H1 (cell line): ENCODE results near the gene EBPL. TPM values are rescaled to one million over a fixed set of nuclear protein-coding genes. Genes with fewer than 3 reads are reported as not detected.

Experiments used
- BACH1 ChIP-seq: IDR thresholded peaks from 2 replicates; pipeline ENCODE4 v1.6.1; 2012; ENCODE audit warnings: low read length, improper control_type of control experiment
- CTBP2 ChIP-seq: IDR thresholded peaks from 2 replicates; pipeline ENCODE4 v1.7.0; 2011; ENCODE audit warnings: borderline replicate concordance, mild to moderate bottlenecking, moderate library complexity, mixed read lengths, low read length; ENCODE audit not compliant: insufficient read depth, insufficient read length
- FOSL1 ChIP-seq: IDR thresholded peaks from 2 replicates; pipeline ENCODE4 v1.6.1; 2011; ENCODE audit warnings: mild to moderate bottlenecking, low read depth, low read length, moderate library complexity; ENCODE audit not compliant: insufficient read depth
- KDM1A ChIP-seq: fragments of 200-600, 300-600 bp; sonication (generic); IDR thresholded peaks from 2 replicates; pipeline ENCODE4 v1.7.1; 2016; ENCODE audit warnings: mild to moderate bottlenecking, low read length, borderline replicate concordance
- KDM5A ChIP-seq: fragments of 200-600 bp; IDR thresholded peaks from 2 replicates; pipeline ENCODE4 v1.7.1; 2012; ENCODE audit warnings: mild to moderate bottlenecking, low read length, inconsistent platforms, mixed read lengths
- MAFK ChIP-seq: IDR thresholded peaks from 2 replicates; pipeline ENCODE4 v1.6.1; 2012; ENCODE audit warnings: low read depth, mild to moderate bottlenecking, improper control_type of control experiment, low read length
- TAF1 ChIP-seq: IDR thresholded peaks from 2 replicates; pipeline ENCODE4 v1.6.1; 2011; ENCODE audit warnings: mild to moderate bottlenecking, low read depth, low read length
- polyA plus RNA-seq, 7 experiments: library from polyadenylated mRNA; depleted of rRNA in 3 of 7; stranded (reverse) in 5 of 7; unstranded in 2 of 7; fragments of >200 nt in 5 of 7; fragments of 200-250 nt in 2 of 7; gene quantifications; 1 replicate in 5 of 7; 2 replicates in 1 of 7; 4 replicates in 1 of 7; pipeline versions ENCODE4 v1.2.1 to v1.2.3, GENCODE V29; 2011 to 2013; ENCODE audit warnings: missing spikeins in 2 of 7, mixed read lengths in 2 of 7
- total RNA-seq: library from RNA; stranded (reverse); fragmentation: NEBNext Ultra II Directional; extraction: Animal tissue kit (Norgen Biotek cat#: 25700); gene quantifications from 2 replicates; pipeline ENCODE4 v1.2.1, GENCODE V29; 2021
- TF ChIP-seq, protein P1 (sequence below): fragments of 300-600 bp; sonication (generic); IDR thresholded peaks from 2 replicates; pipeline ENCODE4 v1.7.1; 2012; ENCODE audit warnings: low read length, moderate library complexity, mild to moderate bottlenecking, inconsistent platforms; ENCODE audit not compliant: insufficient replicate concordance
- TF ChIP-seq, protein P2 (sequence below): IDR thresholded peaks from 2 replicates; pipeline ENCODE4 v1.6.1; 2012; ENCODE audit warnings: inconsistent platforms

The EBPL gene
- total and polyA plus RNA-seq, 2 of the 8 experiments (the other 6 are each of a cell fraction or from before 2014, with no cell fraction given), result 130 to 204 TPM

DNA sequence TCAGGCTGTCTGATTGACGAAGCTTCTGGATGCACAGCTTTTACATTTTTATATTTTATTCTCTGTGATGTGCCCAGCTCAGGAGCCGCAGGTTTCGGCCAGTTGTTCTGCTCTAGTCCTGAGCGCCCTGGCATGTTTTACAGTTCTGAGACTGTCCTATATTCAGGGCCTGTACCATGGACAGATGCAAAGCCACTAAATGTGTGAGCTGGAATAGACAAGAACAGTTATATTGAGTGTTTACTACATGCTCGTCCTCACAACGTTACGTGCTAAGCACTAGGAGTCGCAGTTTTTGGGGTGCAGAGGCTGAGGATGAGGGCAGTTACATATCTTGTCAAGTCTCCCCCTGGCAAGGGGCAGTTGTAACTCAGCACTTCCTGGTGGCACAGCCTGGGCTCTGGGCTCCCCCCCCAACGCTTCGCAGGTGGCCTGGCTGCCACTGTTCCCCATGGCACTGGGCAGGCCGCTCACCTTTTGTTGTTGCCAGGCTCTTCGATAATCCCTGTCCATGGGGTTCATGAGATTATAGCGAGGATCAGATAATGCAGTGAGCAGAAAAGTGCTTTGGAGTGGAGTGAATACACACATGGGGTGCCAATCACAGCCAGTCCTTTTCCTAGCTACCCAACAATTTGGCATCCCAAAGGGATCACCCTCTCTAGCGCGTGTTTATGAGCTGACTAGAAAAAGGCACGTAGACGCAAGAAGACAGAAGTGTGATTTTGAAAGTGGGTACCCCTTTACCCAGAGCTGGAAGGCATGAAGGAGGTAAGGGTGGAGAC lies 39.5 kb downstream of the EBPL start (continued):
- TF ChIP-seq, protein P1, sequence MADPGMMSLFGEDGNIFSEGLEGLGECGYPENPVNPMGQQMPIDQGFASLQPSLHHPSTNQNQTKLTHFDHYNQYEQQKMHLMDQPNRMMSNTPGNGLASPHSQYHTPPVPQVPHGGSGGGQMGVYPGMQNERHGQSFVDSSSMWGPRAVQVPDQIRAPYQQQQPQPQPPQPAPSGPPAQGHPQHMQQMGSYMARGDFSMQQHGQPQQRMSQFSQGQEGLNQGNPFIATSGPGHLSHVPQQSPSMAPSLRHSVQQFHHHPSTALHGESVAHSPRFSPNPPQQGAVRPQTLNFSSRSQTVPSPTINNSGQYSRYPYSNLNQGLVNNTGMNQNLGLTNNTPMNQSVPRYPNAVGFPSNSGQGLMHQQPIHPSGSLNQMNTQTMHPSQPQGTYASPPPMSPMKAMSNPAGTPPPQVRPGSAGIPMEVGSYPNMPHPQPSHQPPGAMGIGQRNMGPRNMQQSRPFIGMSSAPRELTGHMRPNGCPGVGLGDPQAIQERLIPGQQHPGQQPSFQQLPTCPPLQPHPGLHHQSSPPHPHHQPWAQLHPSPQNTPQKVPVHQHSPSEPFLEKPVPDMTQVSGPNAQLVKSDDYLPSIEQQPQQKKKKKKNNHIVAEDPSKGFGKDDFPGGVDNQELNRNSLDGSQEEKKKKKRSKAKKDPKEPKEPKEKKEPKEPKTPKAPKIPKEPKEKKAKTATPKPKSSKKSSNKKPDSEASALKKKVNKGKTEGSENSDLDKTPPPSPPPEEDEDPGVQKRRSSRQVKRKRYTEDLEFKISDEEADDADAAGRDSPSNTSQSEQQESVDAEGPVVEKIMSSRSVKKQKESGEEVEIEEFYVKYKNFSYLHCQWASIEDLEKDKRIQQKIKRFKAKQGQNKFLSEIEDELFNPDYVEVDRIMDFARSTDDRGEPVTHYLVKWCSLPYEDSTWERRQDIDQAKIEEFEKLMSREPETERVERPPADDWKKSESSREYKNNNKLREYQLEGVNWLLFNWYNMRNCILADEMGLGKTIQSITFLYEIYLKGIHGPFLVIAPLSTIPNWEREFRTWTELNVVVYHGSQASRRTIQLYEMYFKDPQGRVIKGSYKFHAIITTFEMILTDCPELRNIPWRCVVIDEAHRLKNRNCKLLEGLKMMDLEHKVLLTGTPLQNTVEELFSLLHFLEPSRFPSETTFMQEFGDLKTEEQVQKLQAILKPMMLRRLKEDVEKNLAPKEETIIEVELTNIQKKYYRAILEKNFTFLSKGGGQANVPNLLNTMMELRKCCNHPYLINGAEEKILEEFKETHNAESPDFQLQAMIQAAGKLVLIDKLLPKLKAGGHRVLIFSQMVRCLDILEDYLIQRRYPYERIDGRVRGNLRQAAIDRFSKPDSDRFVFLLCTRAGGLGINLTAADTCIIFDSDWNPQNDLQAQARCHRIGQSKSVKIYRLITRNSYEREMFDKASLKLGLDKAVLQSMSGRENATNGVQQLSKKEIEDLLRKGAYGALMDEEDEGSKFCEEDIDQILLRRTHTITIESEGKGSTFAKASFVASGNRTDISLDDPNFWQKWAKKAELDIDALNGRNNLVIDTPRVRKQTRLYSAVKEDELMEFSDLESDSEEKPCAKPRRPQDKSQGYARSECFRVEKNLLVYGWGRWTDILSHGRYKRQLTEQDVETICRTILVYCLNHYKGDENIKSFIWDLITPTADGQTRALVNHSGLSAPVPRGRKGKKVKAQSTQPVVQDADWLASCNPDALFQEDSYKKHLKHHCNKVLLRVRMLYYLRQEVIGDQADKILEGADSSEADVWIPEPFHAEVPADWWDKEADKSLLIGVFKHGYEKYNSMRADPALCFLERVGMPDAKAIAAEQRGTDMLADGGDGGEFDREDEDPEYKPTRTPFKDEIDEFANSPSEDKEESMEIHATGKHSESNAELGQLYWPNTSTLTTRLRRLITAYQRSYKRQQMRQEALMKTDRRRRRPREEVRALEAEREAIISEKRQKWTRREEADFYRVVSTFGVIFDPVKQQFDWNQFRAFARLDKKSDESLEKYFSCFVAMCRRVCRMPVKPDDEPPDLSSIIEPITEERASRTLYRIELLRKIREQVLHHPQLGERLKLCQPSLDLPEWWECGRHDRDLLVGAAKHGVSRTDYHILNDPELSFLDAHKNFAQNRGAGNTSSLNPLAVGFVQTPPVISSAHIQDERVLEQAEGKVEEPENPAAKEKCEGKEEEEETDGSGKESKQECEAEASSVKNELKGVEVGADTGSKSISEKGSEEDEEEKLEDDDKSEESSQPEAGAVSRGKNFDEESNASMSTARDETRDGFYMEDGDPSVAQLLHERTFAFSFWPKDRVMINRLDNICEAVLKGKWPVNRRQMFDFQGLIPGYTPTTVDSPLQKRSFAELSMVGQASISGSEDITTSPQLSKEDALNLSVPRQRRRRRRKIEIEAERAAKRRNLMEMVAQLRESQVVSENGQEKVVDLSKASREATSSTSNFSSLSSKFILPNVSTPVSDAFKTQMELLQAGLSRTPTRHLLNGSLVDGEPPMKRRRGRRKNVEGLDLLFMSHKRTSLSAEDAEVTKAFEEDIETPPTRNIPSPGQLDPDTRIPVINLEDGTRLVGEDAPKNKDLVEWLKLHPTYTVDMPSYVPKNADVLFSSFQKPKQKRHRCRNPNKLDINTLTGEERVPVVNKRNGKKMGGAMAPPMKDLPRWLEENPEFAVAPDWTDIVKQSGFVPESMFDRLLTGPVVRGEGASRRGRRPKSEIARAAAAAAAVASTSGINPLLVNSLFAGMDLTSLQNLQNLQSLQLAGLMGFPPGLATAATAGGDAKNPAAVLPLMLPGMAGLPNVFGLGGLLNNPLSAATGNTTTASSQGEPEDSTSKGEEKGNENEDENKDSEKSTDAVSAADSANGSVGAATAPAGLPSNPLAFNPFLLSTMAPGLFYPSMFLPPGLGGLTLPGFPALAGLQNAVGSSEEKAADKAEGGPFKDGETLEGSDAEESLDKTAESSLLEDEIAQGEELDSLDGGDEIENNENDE, result no peak
- TF ChIP-seq CTBP2, result no peak
- TF ChIP-seq FOSL1, result no peak
- no peak for TF ChIP-seq TAF1
- no peak for TF ChIP-seq KDM5A
- TF ChIP-seq, protein P2, sequence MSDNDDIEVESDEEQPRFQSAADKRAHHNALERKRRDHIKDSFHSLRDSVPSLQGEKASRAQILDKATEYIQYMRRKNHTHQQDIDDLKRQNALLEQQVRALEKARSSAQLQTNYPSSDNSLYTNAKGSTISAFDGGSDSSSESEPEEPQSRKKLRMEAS, result no peak
- TF ChIP-seq MAFK, result no peak
- TF ChIP-seq BACH1, result no peak
- no peak for TF ChIP-seq KDM1A
